ENCODE data around the gene ACAD9.
A peak's percentile ranks its signal among the peaks of the same experiment; 100 is the strongest.

The ACAD9 gene

GRCh38 chr3:128932516-128933212 is 53.2 kb downstream of the ACAD9 start:
- Mint-ChIP-seq H3K36me3 (no peaks in the 10 kb centered on the region), H3K27me3 (peaks cover 41% of the 10 kb centered on the region), H3K27ac (no peak overlapping the region), H3K9me3 (peaks cover 3% of the 10 kb centered on the region), H3K4me1 (no peaks in the 10 kb centered on the region), H3K4me3 (no peak overlapping the region)
- no peak for ATAC-seq

- no peaks in the 10 kb centered on the region for H3K36me3 Mint-ChIP-seq
- H3K9me3 Mint-ChIP-seq: peaks cover 3% of the 10 kb centered on the region
- no peaks in the 10 kb centered on the region for H3K4me1 Mint-ChIP-seq
- peaks cover 41% of the 10 kb centered on the region for H3K27me3 Mint-ChIP-seq
- peak; percentile 8 for ATAC-seq
- H3K27ac Mint-ChIP-seq: no peak overlapping the region
- H3K4me3 Mint-ChIP-seq: no peak overlapping the region
Observed at GRCh38 chr3:128933213-128933921, 53.9 kb downstream of the ACAD9 start.

- H3K36me3 Mint-ChIP-seq: no peaks in the 10 kb centered on the region
- peaks cover 41% of the 10 kb centered on the region for H3K27me3 Mint-ChIP-seq
- no peak overlapping the region for H3K27ac Mint-ChIP-seq
- H3K9me3 Mint-ChIP-seq: peaks cover 3% of the 10 kb centered on the region
- ATAC-seq: peak; percentile 16
- no peaks in the 10 kb centered on the region for H3K4me1 Mint-ChIP-seq
- no peak overlapping the region for H3K4me3 Mint-ChIP-seq
Observed at GRCh38 chr3:128933922-128934253, 54.5 kb downstream of the ACAD9 start.

GRCh38 chr3:128935922-128936321 is 56.5 kb downstream of the ACAD9 start:
- no peaks in the 10 kb centered on the region for H3K4me1 Mint-ChIP-seq
- H3K9me3 Mint-ChIP-seq: no peaks in the 10 kb centered on the region
- peaks cover 33% of the 10 kb centered on the region for H3K27me3 Mint-ChIP-seq
- H3K4me3 Mint-ChIP-seq: no peak overlapping the region
- H3K27ac Mint-ChIP-seq: no peak overlapping the region
- no peaks in the 10 kb centered on the region for H3K36me3 Mint-ChIP-seq
- ATAC-seq: peak; percentile 37

- no peaks in the 10 kb centered on the region for H3K4me1 Mint-ChIP-seq
- peaks cover 33% of the 10 kb centered on the region for H3K27me3 Mint-ChIP-seq
- no peaks in the 10 kb centered on the region for H3K36me3 Mint-ChIP-seq
- H3K4me3 Mint-ChIP-seq: no peak overlapping the region
- no peaks in the 10 kb centered on the region for H3K9me3 Mint-ChIP-seq
- no peak for ATAC-seq
- no peak overlapping the region for H3K27ac Mint-ChIP-seq
Observed at GRCh38 chr3:128936341-128936740, 56.9 kb downstream of the ACAD9 start.

GRCh38 chr3:128940252-128940651 is 60.8 kb downstream of the ACAD9 start:
- H3K27me3 Mint-ChIP-seq: peaks cover 26% of the 10 kb centered on the region
- ATAC-seq: no peak
- H3K4me1 Mint-ChIP-seq: no peaks in the 10 kb centered on the region
- no peaks in the 10 kb centered on the region for H3K9me3 Mint-ChIP-seq
- H3K36me3 Mint-ChIP-seq: no peaks in the 10 kb centered on the region
- no peak overlapping the region for H3K4me3 Mint-ChIP-seq
- H3K27ac Mint-ChIP-seq: no peak overlapping the region

GRCh38 chr3:128942161-128942952 is 62.9 kb downstream of the ACAD9 start:
- no peak for ATAC-seq
- no peak overlapping the region for H3K27ac Mint-ChIP-seq
- H3K4me3 Mint-ChIP-seq: no peak overlapping the region
- H3K9me3 Mint-ChIP-seq: no peaks in the 10 kb centered on the region
- H3K27me3 Mint-ChIP-seq: peaks cover 26% of the 10 kb centered on the region
- no peaks in the 10 kb centered on the region for H3K4me1 Mint-ChIP-seq
- no peaks in the 10 kb centered on the region for H3K36me3 Mint-ChIP-seq

GRCh38 chr3:128945041-128945877 is 65.8 kb downstream of the ACAD9 start:
- Mint-ChIP-seq H3K27me3 (peaks cover 31% of the 10 kb centered on the region), H3K27ac (no peak overlapping the region), H3K36me3 (no peaks in the 10 kb centered on the region), H3K9me3 (no peaks in the 10 kb centered on the region), H3K4me3 (no peak overlapping the region), H3K4me1 (no peaks in the 10 kb centered on the region)
- ATAC-seq: no peak

- H3K4me3 Mint-ChIP-seq: no peak overlapping the region
Observed at GRCh38 chr3:128945878-128946175, 66.4 kb downstream of the ACAD9 start.

GRCh38 chr3:128946411-128946810 is 67.0 kb downstream of the ACAD9 start:
- peaks cover 42% of the 10 kb centered on the region for H3K27me3 Mint-ChIP-seq
- no peaks in the 10 kb centered on the region for H3K9me3 Mint-ChIP-seq
- H3K4me1 Mint-ChIP-seq: no peaks in the 10 kb centered on the region

More at GRCh38 chr3:128945878-128946175, 66.4 kb downstream of the ACAD9 start:
- Mint-ChIP-seq H3K9me3 (no peaks in the 10 kb centered on the region), H3K27me3 (peaks cover 36% of the 10 kb centered on the region), H3K4me1 (no peaks in the 10 kb centered on the region), H3K27ac (no peak overlapping the region), H3K36me3 (no peaks in the 10 kb centered on the region)
- no peak for ATAC-seq

GRCh38 chr3:128949158-128949557 is 69.7 kb downstream of the ACAD9 start:
- H3K9me3 Mint-ChIP-seq: no peaks in the 10 kb centered on the region
- H3K4me3 Mint-ChIP-seq: no peak overlapping the region
- peaks cover 28% of the 10 kb centered on the region for H3K27me3 Mint-ChIP-seq
- H3K27ac Mint-ChIP-seq: no peak overlapping the region
- no peak for ATAC-seq
- no peaks in the 10 kb centered on the region for H3K36me3 Mint-ChIP-seq
- H3K4me1 Mint-ChIP-seq: no peaks in the 10 kb centered on the region

More at GRCh38 chr3:128946411-128946810, 67.0 kb downstream of the ACAD9 start:
- Mint-ChIP-seq H3K4me3 (no peak overlapping the region), H3K36me3 (no peaks in the 10 kb centered on the region), H3K27ac (no peak overlapping the region)
- ATAC-seq: no peak

GRCh38 chr3:128950223-128950938 is 71.0 kb downstream of the ACAD9 start:
- H3K27me3 Mint-ChIP-seq: peaks cover 17% of the 10 kb centered on the region
- H3K27ac Mint-ChIP-seq: no peak overlapping the region
- no peaks in the 10 kb centered on the region for H3K4me1 Mint-ChIP-seq
- no peaks in the 10 kb centered on the region for H3K36me3 Mint-ChIP-seq
- ATAC-seq: peak; percentile 31
- H3K9me3 Mint-ChIP-seq: no peaks in the 10 kb centered on the region
- H3K4me3 Mint-ChIP-seq: no peak overlapping the region

GRCh38 chr3:128956440-128956839 is 77.0 kb downstream of the ACAD9 start:
- peaks cover 17% of the 10 kb centered on the region for H3K27me3 Mint-ChIP-seq
- H3K4me1 Mint-ChIP-seq: no peaks in the 10 kb centered on the region
- ATAC-seq: no peak
- H3K36me3 Mint-ChIP-seq: no peaks in the 10 kb centered on the region
- H3K4me3 Mint-ChIP-seq: no peak overlapping the region
- H3K9me3 Mint-ChIP-seq: peaks cover 9% of the 10 kb centered on the region
- H3K27ac Mint-ChIP-seq: no peak overlapping the region
